VCaP (cell line): Measurements from ENCODE around the gene NOS1AP.

Source experiments
- H3K27ac ChIP-seq: fragments of 450-650 bp; 2 replicates; pipeline ENCODE4 v1.5.1; 2017
- CTCF ChIP-seq: fragments of 450-650 bp; conservative IDR thresholded peaks from 2 replicates; pipeline ENCODE4 v1.5.1; 2017; ENCODE audit warnings: mild to moderate bottlenecking, moderate library complexity

Gene NOS1AP

GRCh38 chr1:162298266-162298665 is 228.8 kb downstream of the NOS1AP start:
- no peak for TF ChIP-seq CTCF
- H3K27ac ChIP-seq = no peak overlapping the region

- no peak for TF ChIP-seq CTCF
- H3K27ac ChIP-seq = no peak overlapping the region
These were observed 229.5 kb downstream of the NOS1AP start for GRCh38 chr1:162299018-162299417.

GRCh38 chr1:162300057-162300917 is 230.8 kb downstream of the NOS1AP start:
- TF ChIP-seq CTCF = no peak
- no peak overlapping the region for H3K27ac ChIP-seq

- no peak for TF ChIP-seq CTCF
- H3K27ac ChIP-seq = no peak overlapping the region
These were observed 232.2 kb downstream of the NOS1AP start for GRCh38 chr1:162301696-162302095.

- no peak for TF ChIP-seq CTCF
- no peak overlapping the region for H3K27ac ChIP-seq
These were observed 233.0 kb downstream of the NOS1AP start for GRCh38 chr1:162302306-162303003.

- TF ChIP-seq CTCF = no peak
- no peak overlapping the region for H3K27ac ChIP-seq
These were observed 233.5 kb downstream of the NOS1AP start for GRCh38 chr1:162303004-162303344.

GRCh38 chr1:162304736-162305135 is 235.2 kb downstream of the NOS1AP start:
- H3K27ac ChIP-seq = no peak overlapping the region
- TF ChIP-seq CTCF = no peak
